ENCODE data around the gene ARAF. TPM values are rescaled to one million over a fixed set of nuclear protein-coding genes. Genes with fewer than 3 reads are reported as not detected.

Gene ARAF
- polyA plus RNA-seq, 1 donor from 2014 or later: 25.0 TPM

DNA sequence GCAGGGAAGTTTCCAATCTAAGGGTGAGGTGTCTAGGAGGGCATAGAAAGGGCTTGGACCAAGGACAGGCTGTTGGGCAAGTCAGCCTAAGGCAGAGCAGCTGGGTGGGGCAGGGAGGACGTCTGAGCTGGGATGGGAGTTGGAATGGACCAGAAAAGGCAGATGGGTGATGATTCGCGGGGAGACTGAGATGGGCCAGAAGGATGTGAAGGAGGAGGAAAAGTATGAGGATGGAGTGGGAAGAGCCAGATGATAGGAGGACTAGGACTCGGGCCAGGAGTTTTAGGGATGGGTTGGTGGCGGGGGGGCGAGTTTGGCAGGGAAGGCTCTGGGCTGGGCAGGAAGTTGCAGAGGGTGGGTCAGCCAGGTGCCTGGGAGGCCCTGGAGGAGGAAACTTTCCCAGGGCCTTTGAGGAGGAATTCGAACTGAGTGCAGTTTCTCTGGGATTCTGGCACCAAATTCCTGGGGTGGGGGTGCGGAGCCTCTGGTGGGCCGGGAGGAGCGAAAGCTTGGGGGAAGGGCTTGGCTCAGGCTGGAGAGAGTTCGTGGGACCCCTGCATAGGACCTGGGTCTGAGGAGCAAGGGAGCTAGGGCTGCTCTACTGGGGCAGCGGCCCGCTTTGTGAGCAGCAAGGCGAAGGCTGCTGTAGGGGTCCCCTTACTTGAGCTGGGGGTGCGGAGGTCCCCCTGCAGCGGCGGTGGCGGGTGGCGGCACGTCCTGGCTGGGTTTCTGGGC, 12.5 kb downstream of the ARAF start:
- Histone ChIP-seq H3K36me3 (ENCODE audit: insufficient read depth, low read length) (no peaks in the 10 kb centered on the region), H2AFZ (ENCODE audit: low read depth, low read length) (no peak overlapping the region)

DNA sequence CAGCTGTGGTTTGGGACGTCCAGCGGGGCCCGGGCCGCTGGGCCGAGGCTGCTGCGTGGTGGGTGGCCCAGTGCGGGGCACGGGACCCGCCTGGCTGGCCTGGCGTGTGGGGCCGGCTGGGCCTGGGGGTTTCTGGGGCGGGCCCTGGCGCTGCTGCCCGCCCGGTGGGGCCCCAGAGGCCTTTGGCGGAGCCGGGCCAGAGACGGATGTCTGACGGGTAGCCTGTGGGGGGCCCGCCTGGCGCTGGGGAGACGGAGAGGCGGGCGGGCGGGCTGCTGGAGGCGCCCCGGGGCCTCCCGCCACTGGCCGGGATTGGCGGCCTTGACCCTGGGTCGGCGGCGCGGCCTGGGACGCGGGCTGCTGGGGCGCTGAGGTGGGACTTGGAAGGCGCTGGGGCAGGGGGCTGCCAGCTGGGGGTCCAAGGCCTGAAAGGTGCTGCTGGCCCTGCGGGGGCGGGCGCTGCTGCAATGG, 13.1 kb downstream of the ARAF start:
- Histone ChIP-seq H3K4me2 (ENCODE audit: low read length) (no peak overlapping the region), H2AFZ (ENCODE audit: low read depth, low read length) (no peak overlapping the region), H3F3A (ENCODE audit: insufficient read depth, low read length, poor library complexity, severe bottlenecking) (no peaks in the 10 kb centered on the region), H3K79me2 (replicated peaks; ENCODE audit: insufficient read depth, low read length) (no peaks in the 10 kb centered on the region), H3K9me2 (ENCODE audit: insufficient read depth, low read length) (no peaks in the 10 kb centered on the region), H3K36me3 (ENCODE audit: insufficient read depth, low read length) (no peaks in the 10 kb centered on the region), H3K4me3 (ENCODE audit: low read length) (no peak overlapping the region), H3K9ac (ENCODE audit: low read length) (no peak overlapping the region), H3K9me3 (ENCODE audit: low read length) (no peaks in the 10 kb centered on the region), H4K20me1 (ENCODE audit: insufficient read depth) (no peaks in the 10 kb centered on the region), H3K27me3 (ENCODE audit: insufficient read depth, low read depth, low read length) (no peaks in the 10 kb centered on the region), H3K27ac (ENCODE audit: low read length) (no peak overlapping the region)
- TF ChIP-seq, protein P1, sequence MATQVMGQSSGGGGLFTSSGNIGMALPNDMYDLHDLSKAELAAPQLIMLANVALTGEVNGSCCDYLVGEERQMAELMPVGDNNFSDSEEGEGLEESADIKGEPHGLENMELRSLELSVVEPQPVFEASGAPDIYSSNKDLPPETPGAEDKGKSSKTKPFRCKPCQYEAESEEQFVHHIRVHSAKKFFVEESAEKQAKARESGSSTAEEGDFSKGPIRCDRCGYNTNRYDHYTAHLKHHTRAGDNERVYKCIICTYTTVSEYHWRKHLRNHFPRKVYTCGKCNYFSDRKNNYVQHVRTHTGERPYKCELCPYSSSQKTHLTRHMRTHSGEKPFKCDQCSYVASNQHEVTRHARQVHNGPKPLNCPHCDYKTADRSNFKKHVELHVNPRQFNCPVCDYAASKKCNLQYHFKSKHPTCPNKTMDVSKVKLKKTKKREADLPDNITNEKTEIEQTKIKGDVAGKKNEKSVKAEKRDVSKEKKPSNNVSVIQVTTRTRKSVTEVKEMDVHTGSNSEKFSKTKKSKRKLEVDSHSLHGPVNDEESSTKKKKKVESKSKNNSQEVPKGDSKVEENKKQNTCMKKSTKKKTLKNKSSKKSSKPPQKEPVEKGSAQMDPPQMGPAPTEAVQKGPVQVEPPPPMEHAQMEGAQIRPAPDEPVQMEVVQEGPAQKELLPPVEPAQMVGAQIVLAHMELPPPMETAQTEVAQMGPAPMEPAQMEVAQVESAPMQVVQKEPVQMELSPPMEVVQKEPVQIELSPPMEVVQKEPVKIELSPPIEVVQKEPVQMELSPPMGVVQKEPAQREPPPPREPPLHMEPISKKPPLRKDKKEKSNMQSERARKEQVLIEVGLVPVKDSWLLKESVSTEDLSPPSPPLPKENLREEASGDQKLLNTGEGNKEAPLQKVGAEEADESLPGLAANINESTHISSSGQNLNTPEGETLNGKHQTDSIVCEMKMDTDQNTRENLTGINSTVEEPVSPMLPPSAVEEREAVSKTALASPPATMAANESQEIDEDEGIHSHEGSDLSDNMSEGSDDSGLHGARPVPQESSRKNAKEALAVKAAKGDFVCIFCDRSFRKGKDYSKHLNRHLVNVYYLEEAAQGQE (IDR thresholded peaks at IDR 0.05; ENCODE audit: borderline replicate concordance): no peak
- no peak for TF ChIP-seq RAD21 (conservative IDR thresholded peaks at IDR 0.05)
- TF ChIP-seq TAF1 (IDR thresholded peaks at IDR 0.05; ENCODE audit: low read depth): no peak
- no peak for TF ChIP-seq POLR2AphosphoS5 (IDR thresholded peaks at IDR 0.05)
- TF ChIP-seq EZH2 (IDR thresholded peaks at IDR 0.05; ENCODE audit: borderline replicate concordance, insufficient read depth, low read length, poor library complexity, severe bottlenecking): no peak
- TF ChIP-seq SMC3 (conservative IDR thresholded peaks at IDR 0.05; ENCODE audit: poor library complexity): no peak
- TF ChIP-seq, protein P2, sequence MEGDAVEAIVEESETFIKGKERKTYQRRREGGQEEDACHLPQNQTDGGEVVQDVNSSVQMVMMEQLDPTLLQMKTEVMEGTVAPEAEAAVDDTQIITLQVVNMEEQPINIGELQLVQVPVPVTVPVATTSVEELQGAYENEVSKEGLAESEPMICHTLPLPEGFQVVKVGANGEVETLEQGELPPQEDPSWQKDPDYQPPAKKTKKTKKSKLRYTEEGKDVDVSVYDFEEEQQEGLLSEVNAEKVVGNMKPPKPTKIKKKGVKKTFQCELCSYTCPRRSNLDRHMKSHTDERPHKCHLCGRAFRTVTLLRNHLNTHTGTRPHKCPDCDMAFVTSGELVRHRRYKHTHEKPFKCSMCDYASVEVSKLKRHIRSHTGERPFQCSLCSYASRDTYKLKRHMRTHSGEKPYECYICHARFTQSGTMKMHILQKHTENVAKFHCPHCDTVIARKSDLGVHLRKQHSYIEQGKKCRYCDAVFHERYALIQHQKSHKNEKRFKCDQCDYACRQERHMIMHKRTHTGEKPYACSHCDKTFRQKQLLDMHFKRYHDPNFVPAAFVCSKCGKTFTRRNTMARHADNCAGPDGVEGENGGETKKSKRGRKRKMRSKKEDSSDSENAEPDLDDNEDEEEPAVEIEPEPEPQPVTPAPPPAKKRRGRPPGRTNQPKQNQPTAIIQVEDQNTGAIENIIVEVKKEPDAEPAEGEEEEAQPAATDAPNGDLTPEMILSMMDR (IDR thresholded peaks at IDR 0.05; ENCODE audit: poor library complexity, severe bottlenecking): no peak
- TF ChIP-seq EP300 (conservative IDR thresholded peaks at IDR 0.05; ENCODE audit: poor library complexity, severe bottlenecking): no peak
- no peak for TF ChIP-seq MXI1 (conservative IDR thresholded peaks at IDR 0.05; ENCODE audit: poor library complexity, severe bottlenecking)

More for the DNA sequence above, 12.5 kb downstream of the ARAF start:
- TF ChIP-seq SMC3 (conservative IDR thresholded peaks at IDR 0.05; ENCODE audit: poor library complexity): no peak
- TF ChIP-seq POLR2AphosphoS5 (IDR thresholded peaks at IDR 0.05): no peak
- TF ChIP-seq MXI1 (conservative IDR thresholded peaks at IDR 0.05; ENCODE audit: poor library complexity, severe bottlenecking): no peak
- TF ChIP-seq TAF1 (IDR thresholded peaks at IDR 0.05; ENCODE audit: low read depth): no peak
- TF ChIP-seq EP300 (conservative IDR thresholded peaks at IDR 0.05; ENCODE audit: poor library complexity, severe bottlenecking): no peak
- no peak for TF ChIP-seq RAD21 (conservative IDR thresholded peaks at IDR 0.05)
- TF ChIP-seq, protein P1 (IDR thresholded peaks at IDR 0.05; ENCODE audit: borderline replicate concordance): no peak
- TF ChIP-seq, protein P2 (IDR thresholded peaks at IDR 0.05; ENCODE audit: poor library complexity, severe bottlenecking): no peak
- no peaks in the 10 kb centered on the region for H3K9me2 ChIP-seq (ENCODE audit: insufficient read depth, low read length)
- H3K4me3 ChIP-seq (ENCODE audit: low read length): no peak overlapping the region
- H4K20me1 ChIP-seq (ENCODE audit: insufficient read depth): no peaks in the 10 kb centered on the region
- no peaks in the 10 kb centered on the region for H3K79me2 ChIP-seq (replicated peaks; ENCODE audit: insufficient read depth, low read length)
- H3K9ac ChIP-seq (ENCODE audit: low read length): no peak overlapping the region
- H3K27ac ChIP-seq (ENCODE audit: low read length): no peak overlapping the region
- no peaks in the 10 kb centered on the region for H3K27me3 ChIP-seq (ENCODE audit: insufficient read depth, low read depth, low read length)
- H3K4me2 ChIP-seq (ENCODE audit: low read length): no peak overlapping the region
- no peaks in the 10 kb centered on the region for H3F3A ChIP-seq (ENCODE audit: insufficient read depth, low read length, poor library complexity, severe bottlenecking)
- H3K9me3 ChIP-seq (ENCODE audit: low read length): no peaks in the 10 kb centered on the region

All from neural cell (in vitro differentiated cells).